HEK293T (cell line): ENCODE data around the gene RPAP2.
"Not testable (repeated sequence)": the region's sequence is repeated elsewhere in the genome, so short reads cannot be mapped to it uniquely, and the experiment has no call there.

Source experiments
- CTCF ChIA-PET: fragments of 350-600 bp; formaldehyde crosslinking; extraction: SDS; loops from one replicate; lab custom pipeline; 2021; ENCODE audit warnings: antibody characterized with exemption, inconsistent platforms; lab: Yijun Ruan, JAX
- POLR2A ChIA-PET: fragments of 350-600 bp; formaldehyde crosslinking; extraction: SDS; loops from one replicate; lab custom pipeline; 2020; ENCODE audit warnings: antibody characterized with exemption, inconsistent platforms; lab: Yijun Ruan, JAX
- DNase-seq: peaks from one replicate; pipeline ENCODE4 v3.0.0; 2012; ENCODE audit warnings: mixed read lengths; ENCODE audit errors: extremely low spot score
- ARNT ChIP-seq: fragments of 450-650 bp; IDR thresholded peaks from 2 replicates; pipeline ENCODE4 v1.6.1; 2017; ENCODE audit warnings: mild to moderate bottlenecking
- BHLHE40 ChIP-seq: fragments of 450-650 bp; IDR thresholded peaks from 2 replicates; pipeline ENCODE4 v1.6.1; 2016; ENCODE audit warnings: mild to moderate bottlenecking, moderate library complexity, borderline replicate concordance
- CTBP1 ChIP-seq: fragments of 450-650 bp; IDR thresholded peaks from 2 replicates; pipeline ENCODE4 v1.6.1; 2016; ENCODE audit warnings: borderline replicate concordance
- ELF4 ChIP-seq: fragments of 450-650 bp; IDR thresholded peaks from 2 replicates; pipeline ENCODE4 v1.6.1; 2017; ENCODE audit warnings: antibody characterized with exemption
- FOXA1 ChIP-seq: fragments of 450-650 bp; IDR thresholded peaks from 2 replicates; pipeline ENCODE4 v1.6.1; 2016; ENCODE audit warnings: mild to moderate bottlenecking
- FOXK2 ChIP-seq: fragments of 450-650 bp; IDR thresholded peaks from 2 replicates; pipeline ENCODE4 v1.6.1; 2016; ENCODE audit warnings: mild to moderate bottlenecking
- FOXM1 ChIP-seq: fragments of 450-650 bp; IDR thresholded peaks from 2 replicates; pipeline ENCODE4 v1.6.1; 2017; ENCODE audit warnings: mild to moderate bottlenecking, borderline replicate concordance
- HDGF ChIP-seq: fragments of 450-650 bp; IDR thresholded peaks from 2 replicates; pipeline ENCODE4 v1.6.1; 2017; ENCODE audit warnings: antibody characterized with exemption, borderline replicate concordance
- L3MBTL2 ChIP-seq: fragments of 450-650 bp; conservative IDR thresholded peaks from 2 replicates; pipeline ENCODE4 v1.6.1; 2016; ENCODE audit warnings: mild to moderate bottlenecking
- LEF1 ChIP-seq: fragments of 450-650 bp; IDR thresholded peaks from 2 replicates; pipeline ENCODE4 v1.6.1; 2017; ENCODE audit warnings: mild to moderate bottlenecking, borderline replicate concordance
- NFRKB ChIP-seq: fragments of 450-650 bp; IDR thresholded peaks from 2 replicates; pipeline ENCODE4 v1.6.1; 2016; ENCODE audit warnings: mild to moderate bottlenecking, moderate library complexity
- PKNOX1 ChIP-seq: fragments of 450-650 bp; IDR thresholded peaks from 2 replicates; pipeline ENCODE4 v1.6.1; 2016
- SP1 ChIP-seq: fragments of 450-650 bp; IDR thresholded peaks from 2 replicates; pipeline ENCODE4 v1.6.1; 2017
- SUZ12 ChIP-seq: fragments of 450-650 bp; IDR thresholded peaks from 2 replicates; pipeline ENCODE4 v1.6.1; 2016; ENCODE audit warnings: mild to moderate bottlenecking
- TARDBP ChIP-seq: fragments of 450-650 bp; IDR thresholded peaks from 2 replicates; pipeline ENCODE4 v1.6.1; 2016
- ZNF384 ChIP-seq: fragments of 450-650 bp; IDR thresholded peaks from 2 replicates; pipeline ENCODE4 v1.6.1; 2016

The RPAP2 gene

GRCh38 chr1:92277105-92277723, 21.6 kb upstream of the RPAP2 start:
- POLR2A ChIA-PET = no interaction called here
- TF ChIP-seq ARNT = no peak
- CTCF ChIA-PET = no interaction called here
- DNase-seq = no peak

GRCh38 chr1:92279781-92280180, 19.1 kb upstream of the RPAP2 start:
- POLR2A ChIA-PET, DNase-seq: not testable (repeated sequence)
- CTCF ChIA-PET = interaction anchor here (1.4 kb wide), 1 partner anchor 11 kb away, joined by 3 read pairs; no protein-coding TSS in a partner anchor

GRCh38 chr1:92281411-92281810, 17.4 kb upstream of the RPAP2 start:
- DNase-seq, POLR2A ChIA-PET, CTCF ChIA-PET: not testable (repeated sequence)

GRCh38 chr1:92291372-92291999, 7.4 kb upstream of the RPAP2 start:
- POLR2A ChIA-PET = interaction anchor here (0.7 to 0.9 kb wide), 2 partner anchors 9 to 790 kb away, joined by 3 to 5 read pairs; no protein-coding TSS in a partner anchor
- CTCF ChIA-PET = interaction anchor here (0.5 to 1.8 kb wide), 10 partner anchors 12 to 778 kb away, joined by 3 to 19 read pairs (median 3); no protein-coding TSS in a partner anchor
- DNase-seq = peak; percentile 50
- TF ChIP-seq SP1 (no peak), LEF1 (no peak), BHLHE40 (no peak), PKNOX1 (no peak), L3MBTL2 (no peak), FOXM1 (no peak), ZNF384 (no peak), FOXK2 (no peak), FOXA1 (no peak), HDGF (no peak), NFRKB (no peak), ARNT (no peak), ELF4 (no peak), CTBP1 (no peak), TARDBP (no peak)

- CTCF ChIA-PET = interaction anchor here (0.6 kb wide), 2 partner anchors 626 to 779 kb away, joined by 3 to 5 read pairs; no protein-coding TSS in a partner anchor
- DNase-seq = no peak
- POLR2A ChIA-PET = interaction anchor here (0.6 kb wide), 1 partner anchor 12 kb away, joined by 3 read pairs; no protein-coding TSS in a partner anchor
- no peak for TF ChIP-seq SUZ12
- TF ChIP-seq CTBP1 = no peak
- 0 out of 2 replicates have a peak, but pooled peaks have one; percentile 35 for TF ChIP-seq ZNF384
Observed at GRCh38 chr1:92298213-92298572, 666 bp upstream of the RPAP2 start.

GRCh38 chr1:92299477-92300150, 755 bp downstream of the RPAP2 start:
- POLR2A ChIA-PET = interaction anchor here (1.1 to 1.4 kb wide), 5 partner anchors 9 to 309 kb away, joined by 3 to 5 read pairs (median 4); partner anchors contain the start of gene GFI1
- CTCF ChIA-PET = interaction anchor here (0.6 to 1.0 kb wide), 2 partner anchors 186 to 663 kb away, joined by 3 to 6 read pairs; no protein-coding TSS in a partner anchor
- TF ChIP-seq SP1 (no peak), CTBP1 (no peak), PKNOX1 (no peak), ARNT (no peak), LEF1 (no peak), TARDBP (no peak), HDGF (no peak), FOXM1 (no peak)
- DNase-seq = no peak

- no peak for TF ChIP-seq L3MBTL2
- TF ChIP-seq CTBP1 = no peak
- no peak for TF ChIP-seq BHLHE40
- TF ChIP-seq ARNT = no peak
- TF ChIP-seq TARDBP = no peak
- no peak for TF ChIP-seq SP1
- CTCF ChIA-PET = interaction anchor here (1.5 kb wide), 1 partner anchor 9 kb away, joined by 4 read pairs; no protein-coding TSS in a partner anchor
- DNase-seq = no peak
- POLR2A ChIA-PET = interaction anchor here (1.4 kb wide), 1 partner anchor 10 kb away, joined by 5 read pairs; no protein-coding TSS in a partner anchor
Observed at GRCh38 chr1:92301021-92301420, 2.2 kb downstream of the RPAP2 start.

- DNase-seq = no peak
- ChIA-PET CTCF (no interaction called here), POLR2A (no interaction called here)
- TF ChIP-seq NFRKB (no peak), ARNT (no peak), FOXK2 (no peak), HDGF (no peak), TARDBP (no peak), ELF4 (no peak), FOXM1 (no peak), LEF1 (no peak), L3MBTL2 (no peak)
Observed at GRCh38 chr1:92306020-92306419, 7.2 kb downstream of the RPAP2 start.
